ENCODE results near the gene ZNF467.

DNA sequence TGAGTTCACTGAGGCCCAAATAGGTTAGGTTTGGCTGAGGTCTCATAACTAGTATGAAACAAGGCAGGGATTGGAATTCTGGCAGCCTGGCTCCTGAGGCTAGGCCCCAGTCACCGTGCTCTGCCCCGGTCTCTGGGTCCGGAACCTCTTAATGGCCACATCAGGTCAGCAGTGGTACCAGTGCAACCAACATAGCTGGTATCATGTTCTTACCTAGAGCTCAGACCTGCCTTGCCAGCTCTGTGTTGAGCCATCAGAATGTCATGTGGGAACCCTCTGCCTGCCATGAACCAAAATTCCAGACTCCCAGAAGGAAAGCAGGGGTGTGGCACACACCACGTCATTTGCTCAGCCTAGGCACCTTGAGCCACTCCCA lies 56.5 kb downstream of the ZNF467 start:
- no peak for TF ChIP-seq POLR2AphosphoS5 (IDR thresholded peaks at IDR 0.05)
- TF ChIP-seq, protein P1, sequence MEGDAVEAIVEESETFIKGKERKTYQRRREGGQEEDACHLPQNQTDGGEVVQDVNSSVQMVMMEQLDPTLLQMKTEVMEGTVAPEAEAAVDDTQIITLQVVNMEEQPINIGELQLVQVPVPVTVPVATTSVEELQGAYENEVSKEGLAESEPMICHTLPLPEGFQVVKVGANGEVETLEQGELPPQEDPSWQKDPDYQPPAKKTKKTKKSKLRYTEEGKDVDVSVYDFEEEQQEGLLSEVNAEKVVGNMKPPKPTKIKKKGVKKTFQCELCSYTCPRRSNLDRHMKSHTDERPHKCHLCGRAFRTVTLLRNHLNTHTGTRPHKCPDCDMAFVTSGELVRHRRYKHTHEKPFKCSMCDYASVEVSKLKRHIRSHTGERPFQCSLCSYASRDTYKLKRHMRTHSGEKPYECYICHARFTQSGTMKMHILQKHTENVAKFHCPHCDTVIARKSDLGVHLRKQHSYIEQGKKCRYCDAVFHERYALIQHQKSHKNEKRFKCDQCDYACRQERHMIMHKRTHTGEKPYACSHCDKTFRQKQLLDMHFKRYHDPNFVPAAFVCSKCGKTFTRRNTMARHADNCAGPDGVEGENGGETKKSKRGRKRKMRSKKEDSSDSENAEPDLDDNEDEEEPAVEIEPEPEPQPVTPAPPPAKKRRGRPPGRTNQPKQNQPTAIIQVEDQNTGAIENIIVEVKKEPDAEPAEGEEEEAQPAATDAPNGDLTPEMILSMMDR (IDR thresholded peaks at IDR 0.05) = no peak
